MM.1S (cell line): ENCODE results near the gene OGFOD3.

Source experiments
- CTCF ChIP-seq: fragments of 300-600 bp; sonication (generic); IDR thresholded peaks from 2 replicates; pipeline ENCODE4 v1.5.1; 2016; ENCODE audit warnings: antibody characterized with exemption, low read length, mixed read lengths
- EZH2phosphoT487 ChIP-seq: fragments of 300-600 bp; sonication (generic); IDR thresholded peaks from 2 replicates; pipeline ENCODE4 v1.6.1; 2018; ENCODE audit warnings: antibody characterized with exemption, low read length

DNA sequence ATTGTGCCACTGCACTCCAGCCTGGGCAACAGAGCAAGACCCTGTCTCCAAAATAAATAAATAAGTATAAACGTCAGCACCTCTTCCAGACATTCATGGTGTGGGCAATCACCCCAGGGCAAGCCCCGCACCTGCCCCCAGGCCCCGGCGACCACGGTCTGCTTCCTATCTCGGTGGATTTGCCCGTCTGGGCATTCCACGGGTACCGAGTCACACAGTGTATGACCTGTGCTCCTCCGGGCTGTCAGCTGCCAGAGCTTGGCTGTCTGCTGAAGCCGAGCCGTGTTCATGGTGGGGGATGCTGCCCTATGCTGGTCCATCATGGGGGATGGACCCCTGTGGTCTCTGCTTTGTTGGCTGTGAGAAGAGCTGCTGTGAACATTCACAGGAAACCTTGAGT is 16.7 kb upstream of the OGFOD3 start:
- TF ChIP-seq CTCF (no peak), EZH2phosphoT487 (no peak)
